Measurements from ENCODE around the gene SLC18A2. TPM values are rescaled to one million over a fixed set of nuclear protein-coding genes. Genes with fewer than 3 reads are reported as not detected.

The SLC18A2 gene
- total RNA-seq, 2 donors from 2014 or later: 1.2 to 1.6 TPM

GRCh38 chr10:117237401-117237991 lies 3.4 kb upstream of the SLC18A2 start:
- H3K27ac ChIP-seq: no peak overlapping the region
- intact Hi-C loops (cut with DNase I): no loop called here
- H3K4me1 ChIP-seq: no peaks in the 10 kb centered on the region
- TF ChIP-seq, protein P1, sequence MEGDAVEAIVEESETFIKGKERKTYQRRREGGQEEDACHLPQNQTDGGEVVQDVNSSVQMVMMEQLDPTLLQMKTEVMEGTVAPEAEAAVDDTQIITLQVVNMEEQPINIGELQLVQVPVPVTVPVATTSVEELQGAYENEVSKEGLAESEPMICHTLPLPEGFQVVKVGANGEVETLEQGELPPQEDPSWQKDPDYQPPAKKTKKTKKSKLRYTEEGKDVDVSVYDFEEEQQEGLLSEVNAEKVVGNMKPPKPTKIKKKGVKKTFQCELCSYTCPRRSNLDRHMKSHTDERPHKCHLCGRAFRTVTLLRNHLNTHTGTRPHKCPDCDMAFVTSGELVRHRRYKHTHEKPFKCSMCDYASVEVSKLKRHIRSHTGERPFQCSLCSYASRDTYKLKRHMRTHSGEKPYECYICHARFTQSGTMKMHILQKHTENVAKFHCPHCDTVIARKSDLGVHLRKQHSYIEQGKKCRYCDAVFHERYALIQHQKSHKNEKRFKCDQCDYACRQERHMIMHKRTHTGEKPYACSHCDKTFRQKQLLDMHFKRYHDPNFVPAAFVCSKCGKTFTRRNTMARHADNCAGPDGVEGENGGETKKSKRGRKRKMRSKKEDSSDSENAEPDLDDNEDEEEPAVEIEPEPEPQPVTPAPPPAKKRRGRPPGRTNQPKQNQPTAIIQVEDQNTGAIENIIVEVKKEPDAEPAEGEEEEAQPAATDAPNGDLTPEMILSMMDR (IDR thresholded peaks at IDR 0.05): no peak
- H3K4me3 ChIP-seq: no peak overlapping the region
- no peak overlapping the region for H3K9ac ChIP-seq (ENCODE audit: low read depth in 2 of 2, low read length in 2 of 2)
- no peaks in the 10 kb centered on the region for H3K9me3 ChIP-seq
- peaks cover 18% of the 10 kb centered on the region for H3K27me3 ChIP-seq
- H3K36me3 ChIP-seq: no peaks in the 10 kb centered on the region
- no peak for DNase-seq

DNA sequence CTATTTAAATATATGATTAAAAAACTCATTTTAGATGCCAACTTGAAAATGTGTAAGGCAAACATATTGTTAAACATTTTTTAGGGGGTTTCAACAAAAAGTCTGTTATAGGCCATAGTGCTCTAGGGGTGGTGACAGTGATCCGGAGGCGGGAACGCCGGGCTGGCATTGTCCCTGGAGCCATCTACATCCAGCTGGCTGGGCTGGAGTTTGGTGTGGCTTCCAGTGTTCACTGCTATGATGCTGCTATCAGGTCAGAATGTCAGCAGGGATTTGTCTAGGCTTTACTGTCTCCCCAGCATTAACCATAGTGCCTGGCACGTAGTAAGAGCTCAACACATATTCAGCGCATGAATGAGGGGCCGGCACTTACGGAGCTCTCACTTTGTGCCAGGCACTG lies 1.9 kb upstream of the SLC18A2 start:
- no peaks in the 10 kb centered on the region for H3K4me1 ChIP-seq
- H3K36me3 ChIP-seq: no peaks in the 10 kb centered on the region
- intact Hi-C loops (cut with DNase I): no loop called here
- no peak overlapping the region for H3K27ac ChIP-seq
- TF ChIP-seq, protein P1 (IDR thresholded peaks at IDR 0.05): no peak
- no peak overlapping the region for H3K9ac ChIP-seq (ENCODE audit: low read depth in 2 of 2, low read length in 2 of 2)
- no peak for DNase-seq
- H3K9me3 ChIP-seq: no peaks in the 10 kb centered on the region
- no peak overlapping the region for H3K4me3 ChIP-seq
- H3K27me3 ChIP-seq: peaks cover 18% of the 10 kb centered on the region

DNA sequence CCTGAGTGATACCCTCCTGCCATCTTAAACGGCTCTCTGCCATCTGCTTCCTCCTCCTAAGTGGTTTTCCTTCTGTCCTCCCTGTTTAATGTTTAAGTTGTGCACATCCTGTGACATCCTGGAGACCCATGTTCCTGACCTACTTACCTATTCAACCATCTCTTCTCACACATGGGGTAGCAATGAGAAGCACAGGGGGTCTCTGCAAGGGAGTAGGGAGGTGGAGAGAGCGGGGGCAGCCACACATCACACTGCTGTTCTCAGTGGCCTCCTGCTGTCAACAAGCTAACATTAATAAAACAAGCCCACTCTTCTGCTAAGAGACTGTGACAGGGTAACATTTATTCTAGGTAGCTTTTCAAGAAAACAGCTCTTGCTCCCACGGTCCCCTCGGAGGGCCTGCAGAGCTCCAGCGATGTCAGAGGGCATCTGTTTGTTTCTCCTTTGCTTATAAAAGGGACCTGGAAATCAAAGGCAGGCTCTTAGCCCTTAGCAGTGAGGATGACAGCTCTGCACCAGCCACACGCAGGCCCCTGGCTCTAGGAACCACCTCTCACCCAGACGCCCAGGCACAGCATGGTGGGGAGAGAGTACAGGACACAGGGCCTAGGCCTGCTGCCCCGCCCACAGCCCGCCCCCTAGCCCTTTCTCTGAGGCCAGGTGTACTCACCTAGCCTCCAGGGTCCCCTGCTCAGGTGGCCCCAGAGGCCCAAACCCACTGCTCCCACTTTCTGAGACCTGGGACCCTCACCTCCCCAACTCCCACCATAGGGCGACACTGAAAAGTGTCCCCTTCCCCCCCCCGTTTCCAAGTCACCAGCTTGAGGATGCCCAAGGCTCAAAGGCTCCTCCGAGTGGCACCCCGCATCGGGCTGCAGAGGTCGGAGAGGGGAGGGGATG lies 943 bp upstream of the SLC18A2 start:
- no peaks in the 10 kb centered on the region for H3K4me1 ChIP-seq
- intact Hi-C loops (cut with DNase I): no loop called here
- peaks cover 18% of the 10 kb centered on the region for H3K27me3 ChIP-seq
- TF ChIP-seq, protein P1 (IDR thresholded peaks at IDR 0.05): no peak
- no peaks in the 10 kb centered on the region for H3K36me3 ChIP-seq
- H3K9ac ChIP-seq (ENCODE audit: low read depth in 2 of 2, low read length in 2 of 2): peak overlapping the region in 1 of 2 donors; percentile 24
- H3K9me3 ChIP-seq: no peaks in the 10 kb centered on the region
- no peak overlapping the region for H3K4me3 ChIP-seq
- DNase-seq: no peak
- H3K27ac ChIP-seq: no peak overlapping the region

- H3K27me3 ChIP-seq: peaks cover 18% of the 10 kb centered on the region
- H3K27ac ChIP-seq: no peak overlapping the region
- no peaks in the 10 kb centered on the region for H3K9me3 ChIP-seq
- no peaks in the 10 kb centered on the region for H3K36me3 ChIP-seq
- H3K9ac ChIP-seq (ENCODE audit: low read depth in 2 of 2, low read length in 2 of 2): no peak overlapping the region
- no peaks in the 10 kb centered on the region for H3K4me1 ChIP-seq
- TF ChIP-seq, protein P1 (IDR thresholded peaks at IDR 0.05): no peak
- DNase-seq: no peak
- intact Hi-C loops (cut with DNase I): no loop called here
- H3K4me3 ChIP-seq: no peak overlapping the region
Observed at GRCh38 chr10:117241541-117242462, 888 bp downstream of the SLC18A2 start.

DNA sequence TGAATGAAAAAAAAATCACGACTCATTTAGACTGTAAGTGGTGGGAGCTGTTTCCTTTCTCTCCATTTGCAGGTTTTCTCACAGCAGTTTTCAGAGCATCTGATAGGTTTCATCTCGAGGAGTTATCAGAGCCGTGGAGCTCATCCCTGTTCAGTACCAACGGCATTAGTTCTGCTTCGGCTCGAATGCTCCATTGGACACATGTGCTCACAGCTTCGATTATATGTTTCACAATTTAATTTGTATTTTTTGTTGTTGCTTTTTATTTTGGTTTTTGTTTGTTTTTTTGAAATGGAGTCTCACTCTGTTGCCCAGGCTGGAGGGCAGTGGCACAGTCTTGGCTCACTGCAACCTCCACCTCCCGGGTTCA lies 1.5 kb downstream of the SLC18A2 start:
- peaks cover 18% of the 10 kb centered on the region for H3K27me3 ChIP-seq
- intact Hi-C loops (cut with DNase I): no loop called here
- TF ChIP-seq, protein P1 (IDR thresholded peaks at IDR 0.05): no peak

More for the DNA sequence above, 1.5 kb downstream of the SLC18A2 start:
- Histone ChIP-seq H3K4me1 (no peaks in the 10 kb centered on the region), H3K9ac (ENCODE audit: low read depth in 2 of 2, low read length in 2 of 2) (no peak overlapping the region), H3K9me3 (no peaks in the 10 kb centered on the region), H3K27ac (no peak overlapping the region), H3K4me3 (no peak overlapping the region), H3K36me3 (no peaks in the 10 kb centered on the region)
- no peak for DNase-seq
